SK-N-SH (cell line): ENCODE results near the gene MYNN. TPM values are rescaled to one million over a fixed set of nuclear protein-coding genes. Genes with fewer than 3 reads are reported as not detected.

ENCODE experiments used
- CHD2 ChIP-seq: fragments of 150-350 bp; IDR thresholded peaks from 2 replicates; pipeline ENCODE4 v1.6.1; 2018; ENCODE audit warnings: low read length; ENCODE audit not compliant: partially characterized antibody
- EZH2phosphoT487 ChIP-seq: fragments of 200-600 bp; sonication (generic); IDR thresholded peaks from 2 replicates; pipeline ENCODE4 v1.6.1; 2017; ENCODE audit warnings: low read depth, mixed run types, mild to moderate bottlenecking, antibody characterized with exemption, moderate library complexity, borderline replicate concordance
- FOXM1 ChIP-seq: IDR thresholded peaks from 2 replicates; pipeline ENCODE4 v1.4.0; 2012; ENCODE audit warnings: low read depth, mild to moderate bottlenecking
- GABPA ChIP-seq: IDR thresholded peaks from 2 replicates; pipeline ENCODE4 v1.4.0; 2012; ENCODE audit warnings: low read depth, mild to moderate bottlenecking
- GATA2 ChIP-seq: sonication (generic); formaldehyde crosslinking; IDR thresholded peaks from 2 replicates; pipeline ENCODE4 v1.5.0; 2020; ENCODE audit warnings: mild to moderate bottlenecking, missing genetic modification reagents
- POLR2AphosphoS5 ChIP-seq: IDR thresholded peaks from 2 replicates; pipeline ENCODE4 v1.6.1; 2012; ENCODE audit warnings: low read depth, low read length
- RAD21 ChIP-seq: IDR thresholded peaks from 2 replicates; pipeline ENCODE4 v1.6.1; 2012; ENCODE audit warnings: mild to moderate bottlenecking, low read length
- SIN3A ChIP-seq: IDR thresholded peaks from 2 replicates; pipeline ENCODE4 v1.6.1; 2012; ENCODE audit warnings: low read depth, mild to moderate bottlenecking, low read length, moderate library complexity, borderline replicate concordance
- USF2 ChIP-seq: fragments of 150-350 bp; IDR thresholded peaks from 2 replicates; pipeline ENCODE4 v1.6.1; 2017; ENCODE audit warnings: antibody characterized with exemption, low read length, low read depth, borderline replicate concordance
- polyA plus RNA-seq, 3 experiments: library from polyadenylated mRNA; depleted of rRNA; stranded (reverse); fragments of >200 nt; gene quantifications; 2 replicates each; pipeline ENCODE4 v1.2.3, GENCODE V29; 2012
- TF ChIP-seq, protein P1 (sequence below): IDR thresholded peaks from 2 replicates; pipeline ENCODE4; 2012
- TF ChIP-seq, protein P2 (sequence below): fragments of 200-600 bp; sonication (generic); IDR thresholded peaks from 2 replicates; pipeline ENCODE4 v1.6.1; 2017; ENCODE audit warnings: antibody characterized with exemption, mild to moderate bottlenecking, moderate library complexity
- TF ChIP-seq, protein P3 (sequence below): IDR thresholded peaks from 2 replicates; pipeline ENCODE4 v1.4.0; 2012; ENCODE audit warnings: low read depth
- TF ChIP-seq, protein P4 (sequence below): IDR thresholded peaks from 2 replicates; pipeline ENCODE4 v1.6.1; 2012; ENCODE audit warnings: mild to moderate bottlenecking, low read depth, low read length, moderate library complexity

Gene MYNN
- polyA plus RNA-seq, 1 of the 3 experiments (the other 2 are of a cell fraction) = 9.7 TPM

- TF ChIP-seq, protein P1, sequence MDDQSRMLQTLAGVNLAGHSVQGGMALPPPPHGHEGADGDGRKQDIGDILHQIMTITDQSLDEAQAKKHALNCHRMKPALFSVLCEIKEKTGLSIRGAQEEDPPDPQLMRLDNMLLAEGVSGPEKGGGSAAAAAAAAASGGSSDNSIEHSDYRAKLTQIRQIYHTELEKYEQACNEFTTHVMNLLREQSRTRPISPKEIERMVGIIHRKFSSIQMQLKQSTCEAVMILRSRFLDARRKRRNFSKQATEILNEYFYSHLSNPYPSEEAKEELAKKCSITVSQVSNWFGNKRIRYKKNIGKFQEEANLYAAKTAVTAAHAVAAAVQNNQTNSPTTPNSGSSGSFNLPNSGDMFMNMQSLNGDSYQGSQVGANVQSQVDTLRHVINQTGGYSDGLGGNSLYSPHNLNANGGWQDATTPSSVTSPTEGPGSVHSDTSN = no peak
- no peak for TF ChIP-seq FOXM1
- TF ChIP-seq, protein P2, sequence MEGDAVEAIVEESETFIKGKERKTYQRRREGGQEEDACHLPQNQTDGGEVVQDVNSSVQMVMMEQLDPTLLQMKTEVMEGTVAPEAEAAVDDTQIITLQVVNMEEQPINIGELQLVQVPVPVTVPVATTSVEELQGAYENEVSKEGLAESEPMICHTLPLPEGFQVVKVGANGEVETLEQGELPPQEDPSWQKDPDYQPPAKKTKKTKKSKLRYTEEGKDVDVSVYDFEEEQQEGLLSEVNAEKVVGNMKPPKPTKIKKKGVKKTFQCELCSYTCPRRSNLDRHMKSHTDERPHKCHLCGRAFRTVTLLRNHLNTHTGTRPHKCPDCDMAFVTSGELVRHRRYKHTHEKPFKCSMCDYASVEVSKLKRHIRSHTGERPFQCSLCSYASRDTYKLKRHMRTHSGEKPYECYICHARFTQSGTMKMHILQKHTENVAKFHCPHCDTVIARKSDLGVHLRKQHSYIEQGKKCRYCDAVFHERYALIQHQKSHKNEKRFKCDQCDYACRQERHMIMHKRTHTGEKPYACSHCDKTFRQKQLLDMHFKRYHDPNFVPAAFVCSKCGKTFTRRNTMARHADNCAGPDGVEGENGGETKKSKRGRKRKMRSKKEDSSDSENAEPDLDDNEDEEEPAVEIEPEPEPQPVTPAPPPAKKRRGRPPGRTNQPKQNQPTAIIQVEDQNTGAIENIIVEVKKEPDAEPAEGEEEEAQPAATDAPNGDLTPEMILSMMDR = no peak
- no peak for TF ChIP-seq RAD21
- TF ChIP-seq USF2 = no peak
- TF ChIP-seq SIN3A = peak; percentile 74; the same call in 1 of the 2 replicates
- TF ChIP-seq CHD2 = peak; percentile 99
- TF ChIP-seq GABPA = peak; percentile 81
- peak; percentile 91 for TF ChIP-seq POLR2AphosphoS5
- TF ChIP-seq, protein P3, sequence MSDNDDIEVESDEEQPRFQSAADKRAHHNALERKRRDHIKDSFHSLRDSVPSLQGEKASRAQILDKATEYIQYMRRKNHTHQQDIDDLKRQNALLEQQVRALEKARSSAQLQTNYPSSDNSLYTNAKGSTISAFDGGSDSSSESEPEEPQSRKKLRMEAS = peak; percentile 59; the same call in 1 of the 2 replicates
- TF ChIP-seq, protein P4, sequence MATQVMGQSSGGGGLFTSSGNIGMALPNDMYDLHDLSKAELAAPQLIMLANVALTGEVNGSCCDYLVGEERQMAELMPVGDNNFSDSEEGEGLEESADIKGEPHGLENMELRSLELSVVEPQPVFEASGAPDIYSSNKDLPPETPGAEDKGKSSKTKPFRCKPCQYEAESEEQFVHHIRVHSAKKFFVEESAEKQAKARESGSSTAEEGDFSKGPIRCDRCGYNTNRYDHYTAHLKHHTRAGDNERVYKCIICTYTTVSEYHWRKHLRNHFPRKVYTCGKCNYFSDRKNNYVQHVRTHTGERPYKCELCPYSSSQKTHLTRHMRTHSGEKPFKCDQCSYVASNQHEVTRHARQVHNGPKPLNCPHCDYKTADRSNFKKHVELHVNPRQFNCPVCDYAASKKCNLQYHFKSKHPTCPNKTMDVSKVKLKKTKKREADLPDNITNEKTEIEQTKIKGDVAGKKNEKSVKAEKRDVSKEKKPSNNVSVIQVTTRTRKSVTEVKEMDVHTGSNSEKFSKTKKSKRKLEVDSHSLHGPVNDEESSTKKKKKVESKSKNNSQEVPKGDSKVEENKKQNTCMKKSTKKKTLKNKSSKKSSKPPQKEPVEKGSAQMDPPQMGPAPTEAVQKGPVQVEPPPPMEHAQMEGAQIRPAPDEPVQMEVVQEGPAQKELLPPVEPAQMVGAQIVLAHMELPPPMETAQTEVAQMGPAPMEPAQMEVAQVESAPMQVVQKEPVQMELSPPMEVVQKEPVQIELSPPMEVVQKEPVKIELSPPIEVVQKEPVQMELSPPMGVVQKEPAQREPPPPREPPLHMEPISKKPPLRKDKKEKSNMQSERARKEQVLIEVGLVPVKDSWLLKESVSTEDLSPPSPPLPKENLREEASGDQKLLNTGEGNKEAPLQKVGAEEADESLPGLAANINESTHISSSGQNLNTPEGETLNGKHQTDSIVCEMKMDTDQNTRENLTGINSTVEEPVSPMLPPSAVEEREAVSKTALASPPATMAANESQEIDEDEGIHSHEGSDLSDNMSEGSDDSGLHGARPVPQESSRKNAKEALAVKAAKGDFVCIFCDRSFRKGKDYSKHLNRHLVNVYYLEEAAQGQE = no peak
- TF ChIP-seq GATA2 (CRISPR knock-in tag) = no peak
- TF ChIP-seq EZH2phosphoT487 = no peak
These were observed 8.1 kb upstream of the MYNN start, which contains the start of gene TERC (continued) for GRCh38 chr3:169764882-169765612.
